NCI-H146 treated with DMSO at 0.1 percent for 48 hours (cell line): ENCODE measurements around the gene CENPC.
"Not testable (repeated sequence)": the region's sequence is repeated elsewhere in the genome, so short reads cannot be mapped to it uniquely, and the experiment has no call there.

Source experiments
- DNase-seq: peaks from one replicate; lab custom pipeline; 2025; ENCODE audit not compliant: unreplicated experiment; lab: John Stamatoyannopoulos, UW

Gene CENPC

DNA sequence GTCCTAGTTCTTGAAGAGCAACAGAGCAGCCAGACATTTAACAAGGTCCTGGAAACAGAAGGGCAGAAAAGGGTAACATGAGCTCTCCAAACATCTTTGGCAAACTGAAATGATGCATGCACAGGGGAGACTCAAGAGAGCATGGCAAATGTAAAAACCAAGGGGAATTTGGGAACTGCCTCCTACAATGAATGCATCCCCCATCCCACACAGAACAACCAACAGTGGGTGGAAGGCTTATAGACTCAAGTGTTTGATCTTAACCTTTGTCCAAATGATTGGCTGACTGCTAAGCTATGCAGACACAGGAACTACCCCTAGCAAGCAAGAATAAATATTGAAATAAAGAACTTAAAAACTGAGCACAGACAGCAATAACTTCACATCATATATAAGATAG lies 74.4 kb downstream of the CENPC start:
- no peak for DNase-seq

GRCh38 chr4:67468830-67469229 lies 76.5 kb downstream of the CENPC start:
- DNase-seq = no peak

DNA sequence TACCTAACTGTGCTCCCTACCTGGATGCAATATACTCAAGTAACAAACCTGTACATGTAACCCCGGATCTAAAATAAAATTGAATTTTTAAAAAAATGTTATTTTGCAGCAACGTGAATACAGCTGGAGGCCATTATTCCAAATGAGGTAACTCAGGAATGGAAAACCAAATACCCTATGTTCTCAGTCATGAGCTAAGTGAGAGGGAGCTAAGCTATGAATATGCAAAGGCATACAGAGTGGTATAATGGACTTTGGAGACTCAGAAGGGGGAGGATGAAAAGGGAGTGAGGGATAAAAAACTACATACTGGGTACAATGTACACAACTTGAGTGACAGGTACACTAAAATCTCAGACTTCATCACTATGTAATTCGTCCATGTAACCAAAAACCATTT lies 78.6 kb downstream of the CENPC start:
- DNase-seq = no peak

GRCh38 chr4:67465763-67466052 lies 79.6 kb downstream of the CENPC start:
- DNase-seq = no peak

DNA sequence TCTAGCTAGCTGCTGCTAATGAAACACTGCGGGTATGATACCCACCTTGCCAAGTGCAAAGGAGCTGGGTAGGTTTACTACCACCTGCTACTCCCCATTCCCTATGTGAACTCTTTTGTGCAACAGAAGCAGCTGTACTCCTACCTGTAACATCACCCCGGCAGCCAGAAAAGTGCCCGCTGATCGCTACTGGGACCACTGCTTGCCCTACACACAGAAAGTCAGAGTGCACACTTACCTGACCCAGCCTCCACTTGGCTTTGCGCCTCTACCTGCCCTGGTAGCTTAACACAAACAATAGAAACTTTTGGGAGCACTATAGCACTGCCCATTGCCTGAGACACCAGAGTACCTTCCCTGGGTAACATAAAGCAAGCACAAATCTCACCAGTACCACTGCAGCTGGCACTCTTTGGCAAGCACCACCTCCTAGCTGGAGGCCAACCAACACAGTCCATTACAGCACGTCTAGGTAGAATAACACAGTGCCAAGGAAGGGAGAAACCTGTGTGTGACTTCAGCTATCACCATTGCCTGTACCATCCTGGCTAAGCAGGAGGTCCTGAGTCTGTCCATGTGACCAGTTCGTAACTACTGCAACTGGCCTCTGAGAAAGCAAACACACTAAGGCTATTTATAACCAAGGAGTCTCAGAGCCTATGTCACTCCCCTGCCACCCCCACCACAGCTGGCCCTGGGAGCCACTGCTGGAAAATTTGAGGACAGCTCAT lies 80.1 kb downstream of the CENPC start:
- no peak for DNase-seq

DNA sequence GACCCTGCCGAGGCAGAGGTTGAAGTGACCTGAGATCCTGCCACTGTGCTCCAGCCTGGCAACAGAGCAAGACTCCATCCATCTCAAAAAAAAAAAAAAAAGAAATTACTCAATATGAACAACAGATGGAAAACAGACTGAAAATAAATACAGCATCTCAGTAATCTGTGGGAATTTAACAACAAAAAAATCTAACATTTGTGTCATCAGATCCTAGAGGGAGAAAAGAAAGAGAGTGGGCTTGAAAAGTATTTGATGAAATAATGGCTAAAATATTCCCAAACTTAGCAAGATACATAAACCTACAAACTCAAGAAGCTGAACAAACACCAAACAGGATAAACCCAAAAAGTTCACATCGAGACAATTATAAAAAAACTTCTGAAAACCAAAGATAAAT lies 84.7 kb downstream of the CENPC start:
- DNase-seq = no peak

DNA sequence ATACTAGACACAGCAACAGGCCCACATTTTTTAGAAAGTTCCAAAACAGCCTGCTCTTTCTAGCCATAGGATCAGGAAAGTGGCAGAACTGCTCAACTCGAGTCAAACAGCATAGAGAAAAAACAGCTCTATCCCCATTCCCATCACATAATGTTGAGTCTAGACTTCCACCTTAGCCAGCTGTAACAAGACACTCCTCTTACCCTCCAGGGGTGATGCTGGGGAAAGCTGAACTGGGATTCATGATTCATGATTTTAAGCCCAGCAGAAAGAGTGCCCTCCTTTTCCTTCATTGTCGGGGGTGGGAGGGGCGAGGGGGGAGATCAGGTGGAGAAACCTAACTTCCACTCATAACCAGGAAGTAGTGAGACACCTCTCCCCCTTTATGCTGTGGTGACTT lies 86.1 kb downstream of the CENPC start:
- no peak for DNase-seq

- DNase-seq = no peak
Measured at GRCh38 chr4:67456577-67457196, 88.6 kb downstream of the CENPC start.

- DNase-seq = not testable (repeated sequence)
Measured at GRCh38 chr4:67452846-67453205, 92.5 kb downstream of the CENPC start.

- DNase-seq = no peak
Measured at GRCh38 chr4:67452100-67452845, 93.0 kb downstream of the CENPC start.

DNA sequence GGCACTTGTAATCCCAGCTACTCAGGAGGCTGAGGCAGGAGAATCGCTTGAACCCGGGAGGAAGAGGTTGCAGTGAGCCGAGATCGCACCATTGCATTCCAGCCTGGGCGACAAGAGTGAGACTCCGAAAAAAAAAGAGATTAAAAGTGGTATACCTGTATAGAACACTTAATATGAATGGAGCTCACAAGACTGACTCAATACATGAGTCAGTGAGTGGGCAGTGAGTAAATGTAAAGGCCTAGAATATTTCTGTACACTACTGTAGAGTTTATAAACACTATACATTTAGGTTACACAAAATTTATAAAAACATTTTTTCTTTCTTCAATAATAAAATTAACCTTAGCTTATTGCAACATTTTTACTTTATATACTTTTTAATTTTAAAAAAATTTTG lies 93.8 kb downstream of the CENPC start:
- no peak for DNase-seq

DNA sequence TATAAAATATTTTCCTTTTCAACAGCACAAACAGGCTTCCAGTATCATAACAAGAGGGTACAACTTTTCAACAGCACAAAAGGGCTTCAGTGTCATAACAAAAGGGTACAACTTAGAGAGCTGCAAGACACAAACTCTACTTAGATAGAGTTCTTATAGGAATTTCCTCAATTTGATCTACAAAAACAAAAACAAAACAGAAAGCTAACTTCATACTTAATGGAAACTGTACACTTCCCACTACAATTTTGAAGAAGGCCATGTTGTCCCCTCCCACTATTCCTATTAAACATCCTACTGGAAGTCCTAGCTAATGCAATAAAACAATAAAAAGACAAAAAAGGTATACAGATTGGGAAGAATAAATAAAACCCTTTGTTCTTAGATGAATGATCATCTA lies 96.7 kb downstream of the CENPC start:
- no peak for DNase-seq

- DNase-seq = no peak
Measured at GRCh38 chr4:67447873-67448272, 97.4 kb downstream of the CENPC start.

- DNase-seq = no peak
Measured at GRCh38 chr4:67446811-67447210, 98.5 kb downstream of the CENPC start.

DNA sequence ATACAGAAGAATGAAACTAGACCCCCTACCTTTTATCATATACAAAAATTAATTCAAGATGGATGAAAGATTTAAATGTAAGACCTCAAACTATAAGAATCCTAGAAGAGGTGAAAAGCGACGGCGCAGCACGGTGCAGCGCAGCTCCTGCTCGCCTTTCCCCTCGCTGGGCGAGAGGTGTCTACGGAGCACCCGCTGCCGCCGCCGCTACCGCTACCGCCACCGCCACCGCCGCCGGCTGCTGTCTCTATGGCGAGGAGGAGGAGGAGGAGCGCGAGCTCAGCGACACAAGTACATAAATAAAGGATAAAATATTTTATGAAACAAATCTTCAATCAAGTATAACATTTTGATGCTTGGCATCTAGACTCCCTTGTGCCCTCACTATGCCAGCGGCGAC lies 99.4 kb downstream of the CENPC start:
- DNase-seq = not testable (repeated sequence)

GRCh38 chr4:67438975-67439374 lies 106.3 kb downstream of the CENPC start:
- DNase-seq = no peak

- DNase-seq = no peak
Measured at GRCh38 chr4:67437974-67438713, 107.2 kb downstream of the CENPC start.

DNA sequence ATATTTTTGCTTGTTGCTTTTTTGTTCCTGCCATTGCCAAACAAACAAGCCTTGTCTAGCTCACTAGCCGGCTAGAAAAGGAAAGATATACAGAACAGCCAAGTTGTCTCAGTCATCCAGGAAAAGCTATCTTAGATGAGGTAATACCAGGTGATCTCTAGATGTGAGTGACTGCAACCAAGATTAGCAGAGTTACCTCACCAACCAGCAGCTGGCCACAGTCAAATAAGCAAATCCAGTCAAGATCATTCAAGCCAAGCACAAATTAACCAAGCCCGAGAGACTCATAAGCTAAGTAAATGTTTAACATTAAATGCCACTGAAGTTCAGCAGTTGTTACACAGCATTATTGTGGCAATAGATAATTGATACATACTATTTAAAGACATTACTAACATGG lies 108.6 kb downstream of the CENPC start:
- no peak for DNase-seq

DNA sequence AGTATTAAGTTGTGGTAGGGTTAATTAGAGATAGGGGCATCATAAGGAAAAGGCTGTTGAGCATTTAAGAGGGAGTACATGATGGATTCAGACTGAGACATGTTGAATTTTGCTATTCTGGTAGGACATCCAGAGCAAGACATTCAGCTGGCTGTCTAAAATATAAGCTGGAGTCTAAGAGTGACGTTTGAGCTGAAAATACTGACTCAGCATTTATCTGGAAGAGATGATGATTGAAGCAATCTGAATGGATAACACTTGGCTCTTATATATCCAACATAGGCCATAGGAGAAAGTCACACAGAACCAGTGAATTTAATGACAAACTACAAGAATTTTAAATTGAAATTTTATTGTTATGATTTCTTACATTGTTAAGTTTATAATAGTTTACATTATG lies 114.3 kb downstream of the CENPC start:
- DNase-seq = no peak

GRCh38 chr4:67428819-67429218 lies 116.5 kb downstream of the CENPC start:
- no peak for DNase-seq
